Heart right ventricle (tissue), 16 donors: ENCODE results near the gene ZNF883. TPM values are rescaled to one million over a fixed set of nuclear protein-coding genes. Genes with fewer than 3 reads are reported as not detected.

Source experiments
- ATAC-seq, 8 donors: fragments of 200-7000 bp; cut with Tn5 transposase; one replicate each; pipeline ENCODE4 v1.9.1; 2020; ENCODE audit warnings: mild to moderate bottlenecking in 8 of 8, moderate library complexity in 8 of 8, moderate number of reproducible peaks in 1 of 8
- DNase-seq, 2 donors: peaks; one replicate each; pipeline ENCODE4 v3.0.0-alpha.2; 2020
- H3K27ac ChIP-seq, 10 donors: fragments of 200-600 bp; sonication (generic) in 2 of 10; one replicate each; pipeline versions ENCODE4 v1.5.0 to v1.8.0; 2020 to 2022; ENCODE audit warnings: mild to moderate bottlenecking in 3 of 10
- H3K27me3 ChIP-seq, 7 donors: fragments of 200-600 bp; one replicate each; pipeline ENCODE4 v1.8.0; 2021 to 2022; ENCODE audit warnings: mild to moderate bottlenecking in 2 of 7
- H3K36me3 ChIP-seq, 9 donors: fragments of 200-600 bp; sonication (generic) in 1 of 9; one replicate each; pipeline versions ENCODE4 v1.5.0 to v1.8.0; 2020 to 2022; ENCODE audit warnings: mild to moderate bottlenecking in 2 of 9
- H3K4me1 ChIP-seq, 9 donors: fragments of 200-600 bp; sonication (generic) in 1 of 9; one replicate each; pipeline versions ENCODE4 v1.5.0 to v1.8.0; 2020 to 2022; ENCODE audit warnings: mild to moderate bottlenecking in 4 of 9
- H3K4me3 ChIP-seq, 10 donors: fragments of 200-600 bp; sonication (generic) in 2 of 10; one replicate each; pipeline versions ENCODE4 v1.5.0 to v1.8.0; 2020 to 2022; ENCODE audit warnings: mild to moderate bottlenecking in 7 of 10, moderate library complexity in 2 of 10
- H3K9me3 ChIP-seq, 11 donors: fragments of 200-600 bp in 10 of 11; sonication (generic) in 2 of 11; one replicate each; pipeline versions ENCODE4 v1.5.0 to v1.8.0; 2013 to 2022; ENCODE audit warnings: mild to moderate bottlenecking in 2 of 11, control low read depth in 1 of 11, moderate library complexity in 1 of 11
- CTCF ChIP-seq, 9 donors: fragments of 200-600 bp; sonication (generic) in 2 of 9; IDR thresholded peaks; one replicate each; pipeline versions ENCODE4 v1.5.0 to v1.8.0; 2021 to 2022; ENCODE audit warnings: antibody characterized with exemption in 9 of 9, mild to moderate bottlenecking in 5 of 9, moderate library complexity in 1 of 9
- WGBS, 2 donors: extraction: QIAGEN DNeasy Blood & Tissue Kit; methylation state at CpG; one replicate each; pipeline ENCODE4 v1.1.7; 2013; ENCODE audit warnings: inconsistent platforms in 1 of 2; 5-methylcytosine and 5-hydroxymethylcytosine counted together
- intact Hi-C, 10 donors: fragments of 100-400 bp; cut with DNase I; formaldehyde crosslinking; loops; one replicate each; pipeline versions ENCODE4 v1.11.1 to v1.14.2; 2022
- polyA plus RNA-seq, 2 donors: library from polyadenylated mRNA; stranded (reverse); fragments of 200-250 nt; gene quantifications; one replicate each; pipeline ENCODE4 v1.2.3, GENCODE V29; 2013
- total RNA-seq, 10 donors: library from RNA; stranded (reverse); fragmentation: NEBNext Ultra II Directional in 3 of 10; extraction: Animal tissue kit (Norgen Biotek cat#: 25700) in 3 of 10; gene quantifications; one replicate each; pipeline versions ENCODE4 v1.2.1 to v1.2.4, GENCODE V29; 2021 to 2023
- donor health status: Arrhythmogenic right ventricular cardiomyopathy.
- donor health status: ischemic (EF 13 %, LVEDD 7.1; RV severe dilation, severe dysfunction).
- donor health status: healthy with polysubstance abuse.
- donor health status: DM: no; HTN: yes; CAD: no.
- donor health status: DM: no; HTN: no; CAD: no.
- donor health status: ischemic (EF 25% LVEDD 6.9; RV normal size, moderate dysfunction).
- donor health status: ischemic (EF 25% LVEDD 5.7; RV mildly dilated, moderate dysfunction).
- donor health status: healthy.
- donor health status: DM: yes; HTN: yes; CAD: no.
- donor health status: Ischemic cardiomyopathy.
- donor health status: ischemic (EF 35%, LVEDD 5.7; RV mildly dilated, moderate dysfunction).
- donor health status: nonischemic (EF 11% LVEDD 7.7; RV severe dilation, severe dysfunction).
- donor health status: DM: yes; HTN: yes; CAD: no.
- donor health status: PGD.
- donor health status: ischemic (EF 29% LVEDD 5.4; RV normal size, mild dysfunction).
- donor health status: nonischemic (EF 23%, LVEDD 6.1; RV moderate dilation, normal function).

The ZNF883 gene
- total and polyA plus RNA-seq, 12 donors, result 0.68 to 9.7 (median 4.9) TPM

GRCh38 chr9:113012492-113012891 lies 500 bp upstream of the ZNF883 start:
- TF ChIP-seq CTCF (IDR thresholded peaks at IDR 0.05), result no peak
- Histone ChIP-seq H3K36me3 (peaks cover 0 to 2% (median 0%) of the 10 kb centered on the region in 9 donors), H3K9me3 (peaks cover 0 to 82% (median 9%) of the 10 kb centered on the region in 11 donors), H3K27ac (no peak overlapping the region), H3K4me1 (peaks cover 0 to 6% (median 0%) of the 10 kb centered on the region in 9 donors), H3K4me3 (peak overlapping the region in 9 of 10 donors; percentile 24 to 55 (median 43)), H3K27me3 (peaks cover 0 to 10% (median 0%) of the 10 kb centered on the region in 7 donors)
- WGBS, 2 donors, result 16 to 18% methylated on average over 9 of the region's 9 CpGs
- intact Hi-C loops, result no loop called here
- ATAC-seq (no peak), DNase-seq (no peak)

GRCh38 chr9:113005777-113006176 lies 6.2 kb downstream of the ZNF883 start:
- H3K4me3 ChIP-seq, result no peak overlapping the region
- ATAC-seq (no peak), DNase-seq (no peak)
- no peak overlapping the region for H3K27ac ChIP-seq
- no peak for TF ChIP-seq CTCF (IDR thresholded peaks at IDR 0.05)
- intact Hi-C loops, result no loop called here
- H3K9me3 ChIP-seq, result peaks cover 0 to 94% (median 22%) of the 10 kb centered on the region in 11 donors
- no peaks in the 10 kb centered on the region for H3K27me3 ChIP-seq
- 40 to 62% methylated on average over 1 of the region's 1 CpG for WGBS, 2 donors
- H3K36me3 ChIP-seq, result peaks cover 0 to 19% (median 0%) of the 10 kb centered on the region in 9 donors
- H3K4me1 ChIP-seq, result no peaks in the 10 kb centered on the region

GRCh38 chr9:112997236-112997941 lies 14.6 kb downstream of the ZNF883 start:
- H3K4me1 ChIP-seq, result no peaks in the 10 kb centered on the region
- intact Hi-C loops, result loop anchor here in 1 of 10 donors (5.0 kb wide), 1 partner anchor 35 kb away; no protein-coding TSS in a partner anchor
- H3K9me3 ChIP-seq, result peaks cover 0 to 100% (median 81%) of the 10 kb centered on the region in 11 donors
- H3K27me3 ChIP-seq, result no peaks in the 10 kb centered on the region
- no peak overlapping the region for H3K27ac ChIP-seq
- no peak for TF ChIP-seq CTCF (IDR thresholded peaks at IDR 0.05)
- no peak for DNase-seq
- no peak for ATAC-seq
- 93 to 94% methylated on average over 8 of the region's 8 CpGs for WGBS, 2 donors
- H3K4me3 ChIP-seq, result no peak overlapping the region
- H3K36me3 ChIP-seq, result peaks cover 0 to 55% (median 14%) of the 10 kb centered on the region in 9 donors

- WGBS, 2 donors, result 26 to 30% methylated on average over 5 of the region's 5 CpGs
- H3K36me3 ChIP-seq, result no peaks in the 10 kb centered on the region
These were observed 40.6 kb downstream of the ZNF883 start for GRCh38 chr9:112971415-112971814.

More at GRCh38 chr9:112971415-112971814, 40.6 kb downstream of the ZNF883 start:
- Histone ChIP-seq H3K27ac (no peak overlapping the region), H3K9me3 (peaks cover 0 to 17% (median 3%) of the 10 kb centered on the region in 11 donors), H3K27me3 (peaks cover 0 to 8% (median 0%) of the 10 kb centered on the region in 7 donors), H3K4me3 (no peak overlapping the region), H3K4me1 (no peaks in the 10 kb centered on the region)
- DNase-seq, result no peak
- intact Hi-C loops, result no loop called here
- ATAC-seq, result no peak
- peak in 2 of 9 donors; percentile 14 to 17 for TF ChIP-seq CTCF (IDR thresholded peaks at IDR 0.05)
